Adrenal gland (tissue), 12 donors: ENCODE measurements around the gene GPR157. TPM values are rescaled to one million over a fixed set of nuclear protein-coding genes. Genes with fewer than 3 reads are reported as not detected.

Experiments
- DNase-seq, 7 donors: peaks; one replicate each; pipeline ENCODE4 v3.0.0-alpha.2; 2019 to 2020
- H3K27ac ChIP-seq, 5 donors: fragments of 200-600 bp; sonication (generic) in 4 of 5; 1 replicate in 3 of 5; 2 replicates in 2 of 5; pipeline versions ENCODE4 v1.5.1 to v1.8.0; 2016 to 2020; ENCODE audit warnings: mild to moderate bottlenecking in 1 of 5
- H3K27me3 ChIP-seq: fragments of 200-600 bp; 2 replicates; pipeline ENCODE4 v1.8.0; 2021
- H3K36me3 ChIP-seq, 2 donors: fragments of 200-600 bp; replicated peaks in 1 of 2; 1 replicate in 1 of 2; 2 replicates in 1 of 2; pipeline versions ENCODE4 v1.5.1 to v1.8.0; 2018 to 2022
- H3K4me1 ChIP-seq, 2 donors: fragments of 200-600 bp; replicated peaks in 1 of 2; 1 replicate in 1 of 2; 2 replicates in 1 of 2; pipeline versions ENCODE4 v1.5.1 to v1.8.0; 2018 to 2021
- H3K4me3 ChIP-seq, 4 donors: fragments of 200-600 bp; sonication (generic) in 3 of 4; one replicate each; pipeline ENCODE4 v1.5.1; 2016 to 2018
- H3K9me3 ChIP-seq, 3 donors: fragments of 200-600 bp; sonication (generic) in 1 of 3; replicated peaks in 1 of 3; 1 replicate in 2 of 3; 2 replicates in 1 of 3; pipeline versions ENCODE4 v1.5.1 to v1.8.0; 2016 to 2021
- POLR2A ChIP-seq, 2 donors: fragments of 450-650 bp; IDR thresholded peaks; one replicate each; pipeline ENCODE4 v1.6.1; 2017; ENCODE audit warnings: antibody characterized with exemption in 2 of 2, mild to moderate bottlenecking in 2 of 2, moderate library complexity in 1 of 2
- WGBS, 4 donors: extraction: QIAGEN DNeasy Blood & Tissue Kit in 2 of 4; methylation state at CpG; one replicate each; pipeline versions ENCODE4 v1.1.5 to v1.1.7; 2013 to 2017; 5-methylcytosine and 5-hydroxymethylcytosine counted together
- intact Hi-C, 2 donors: fragments of 100-400 bp; cut with DNase I; formaldehyde crosslinking; loops; one replicate each; pipeline versions ENCODE4 v1.14.1 to v1.15.0; 2022 to 2023
- polyA plus RNA-seq, 3 donors: library from polyadenylated mRNA; stranded (reverse); fragments of 200-250 nt in 2 of 3; fragments of 350-450 nt in 1 of 3; fragmentation: Illumina TruSeq in 1 of 3; extraction: RNeasy Lipid Tissue Mini Kit (QIAGEN cat#74804) in 1 of 3; gene quantifications; one replicate each; pipeline ENCODE4 v1.2.3, GENCODE V29; 2013 to 2014
- total RNA-seq, 9 donors: library from RNA; depleted of rRNA in 4 of 9; stranded (reverse); fragments of >200 nt in 4 of 9; fragments of 120-200 nt in 1 of 9; fragmentation: NEBNext Ultra II Directional in 1 of 9; extraction: Animal tissue kit (Norgen Biotek cat#: 25700) in 1 of 9; gene quantifications; one replicate each; pipeline versions ENCODE4 v1.1.0 to v1.2.4, GENCODE V29; 2013 to 2023
- TF ChIP-seq, protein P1 (sequence below), 6 experiments: fragments of 450-650 bp in 4 of 6; fragments of 200-600 bp in 2 of 6; sonication (generic) in 1 of 6; IDR thresholded peaks; 1 replicate in 5 of 6; 2 replicates in 1 of 6; pipeline versions ENCODE4 v1.5.1 to v1.8.0; 2016 to 2021; ENCODE audit warnings: antibody characterized with exemption in 6 of 6, mild to moderate bottlenecking in 2 of 6, moderate library complexity in 1 of 6
- donor health status: healthy with polysubstance abuse.
- donor health status: Bipolar disorder and iron deficiency.
- donor health status: DM: yes; HTN: yes; CAD: no.
- donor health status: DM: no; HTN: no; CAD: no.
- donor health status: DM: no; HTN: no; CAD: no.
- donor health status: DM: yes; HTN: yes; CAD: no.

GPR157 gene
- total and polyA plus RNA-seq, 12 donors = 2.0 to 16.8 (median 7.5) TPM

DNA sequence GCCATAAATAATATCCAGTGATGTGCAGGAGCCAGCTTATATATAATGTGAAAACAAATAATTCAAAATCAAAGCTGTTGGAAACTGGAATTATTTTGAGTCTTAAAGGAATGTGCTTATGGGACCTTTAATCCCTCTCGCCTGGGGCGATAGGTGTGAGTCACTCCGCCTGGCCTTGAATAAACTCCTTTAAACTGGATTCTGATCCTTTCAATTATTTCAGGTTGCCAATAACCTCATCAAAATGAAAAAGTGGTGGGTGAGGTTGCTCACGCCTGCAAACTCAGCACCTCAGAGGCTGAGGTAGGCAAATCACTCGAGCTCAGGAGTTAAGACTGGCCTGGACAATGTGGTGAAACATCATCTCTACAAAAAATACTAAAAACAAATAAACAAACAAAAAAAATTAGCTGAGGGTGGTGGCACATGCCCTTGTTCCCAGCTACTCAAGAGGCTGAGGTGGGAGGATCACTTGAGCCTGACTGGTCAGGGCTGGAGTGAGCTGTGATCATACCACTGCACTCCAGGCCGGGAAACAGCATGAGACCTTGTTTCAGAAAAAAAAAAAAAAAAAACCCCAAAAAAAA, 48.1 kb downstream of the GPR157 start:
- no peak overlapping the region for H3K27ac ChIP-seq
- intact Hi-C loops = no loop called here
- no peaks in the 10 kb centered on the region for H3K27me3 ChIP-seq
- H3K36me3 ChIP-seq = no peaks in the 10 kb centered on the region
- peaks cover 0 to 4% of the 10 kb centered on the region in 2 donors for H3K4me1 ChIP-seq
- WGBS, 4 donors = 67 to 83% (median 71%) methylated on average over 6 of the region's 6 CpGs
- no peak for DNase-seq
- no peaks in the 10 kb centered on the region for H3K9me3 ChIP-seq
- no peak overlapping the region for H3K4me3 ChIP-seq
- no peak for TF ChIP-seq POLR2A (IDR thresholded peaks at IDR 0.05)
- TF ChIP-seq, protein P1, sequence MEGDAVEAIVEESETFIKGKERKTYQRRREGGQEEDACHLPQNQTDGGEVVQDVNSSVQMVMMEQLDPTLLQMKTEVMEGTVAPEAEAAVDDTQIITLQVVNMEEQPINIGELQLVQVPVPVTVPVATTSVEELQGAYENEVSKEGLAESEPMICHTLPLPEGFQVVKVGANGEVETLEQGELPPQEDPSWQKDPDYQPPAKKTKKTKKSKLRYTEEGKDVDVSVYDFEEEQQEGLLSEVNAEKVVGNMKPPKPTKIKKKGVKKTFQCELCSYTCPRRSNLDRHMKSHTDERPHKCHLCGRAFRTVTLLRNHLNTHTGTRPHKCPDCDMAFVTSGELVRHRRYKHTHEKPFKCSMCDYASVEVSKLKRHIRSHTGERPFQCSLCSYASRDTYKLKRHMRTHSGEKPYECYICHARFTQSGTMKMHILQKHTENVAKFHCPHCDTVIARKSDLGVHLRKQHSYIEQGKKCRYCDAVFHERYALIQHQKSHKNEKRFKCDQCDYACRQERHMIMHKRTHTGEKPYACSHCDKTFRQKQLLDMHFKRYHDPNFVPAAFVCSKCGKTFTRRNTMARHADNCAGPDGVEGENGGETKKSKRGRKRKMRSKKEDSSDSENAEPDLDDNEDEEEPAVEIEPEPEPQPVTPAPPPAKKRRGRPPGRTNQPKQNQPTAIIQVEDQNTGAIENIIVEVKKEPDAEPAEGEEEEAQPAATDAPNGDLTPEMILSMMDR (IDR thresholded peaks at IDR 0.05) = no peak

DNA sequence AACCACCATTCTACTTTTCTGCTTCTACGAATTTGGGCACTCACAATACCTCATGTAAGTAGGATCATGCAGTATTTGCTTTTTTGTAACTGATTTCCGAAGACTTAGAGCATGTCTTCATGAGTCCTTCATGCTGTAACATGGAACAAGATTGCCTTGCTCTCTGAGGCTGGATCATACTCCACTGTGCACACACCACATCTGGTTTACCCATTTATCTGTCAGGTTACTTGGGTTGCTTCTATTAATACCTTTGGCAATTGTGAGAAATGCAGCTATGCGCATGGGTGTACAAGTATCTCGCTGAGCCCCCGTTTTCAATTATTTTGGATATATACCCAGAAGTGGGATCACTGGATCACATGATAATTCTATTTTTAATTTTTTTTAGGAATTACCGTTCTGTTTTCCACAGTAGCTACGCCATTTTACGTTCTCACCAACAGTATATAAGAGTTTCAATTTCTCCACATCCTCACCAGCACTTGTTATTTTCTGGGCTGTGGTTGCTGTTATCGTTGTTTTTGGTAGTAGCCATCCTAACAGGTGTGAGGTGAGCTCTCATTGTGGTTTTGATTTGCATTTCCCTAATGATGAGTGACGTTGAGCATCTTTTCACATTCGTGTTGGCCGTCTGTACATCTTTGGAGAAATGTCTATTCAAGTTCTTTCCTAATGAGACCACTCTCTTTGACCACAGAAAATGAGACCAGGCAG, 48.8 kb downstream of the GPR157 start:
- Histone ChIP-seq H3K4me3 (no peak overlapping the region), H3K4me1 (peaks cover 0 to 4% of the 10 kb centered on the region in 2 donors), H3K9me3 (no peaks in the 10 kb centered on the region), H3K27me3 (no peaks in the 10 kb centered on the region), H3K27ac (no peak overlapping the region), H3K36me3 (no peaks in the 10 kb centered on the region)
- TF ChIP-seq, protein P1 (IDR thresholded peaks at IDR 0.05) = no peak
- TF ChIP-seq POLR2A (IDR thresholded peaks at IDR 0.05) = no peak
- no peak for DNase-seq
- WGBS, 4 donors = 81 to 92% (median 84%) methylated on average over 12 of the region's 12 CpGs
- intact Hi-C loops = no loop called here

DNA sequence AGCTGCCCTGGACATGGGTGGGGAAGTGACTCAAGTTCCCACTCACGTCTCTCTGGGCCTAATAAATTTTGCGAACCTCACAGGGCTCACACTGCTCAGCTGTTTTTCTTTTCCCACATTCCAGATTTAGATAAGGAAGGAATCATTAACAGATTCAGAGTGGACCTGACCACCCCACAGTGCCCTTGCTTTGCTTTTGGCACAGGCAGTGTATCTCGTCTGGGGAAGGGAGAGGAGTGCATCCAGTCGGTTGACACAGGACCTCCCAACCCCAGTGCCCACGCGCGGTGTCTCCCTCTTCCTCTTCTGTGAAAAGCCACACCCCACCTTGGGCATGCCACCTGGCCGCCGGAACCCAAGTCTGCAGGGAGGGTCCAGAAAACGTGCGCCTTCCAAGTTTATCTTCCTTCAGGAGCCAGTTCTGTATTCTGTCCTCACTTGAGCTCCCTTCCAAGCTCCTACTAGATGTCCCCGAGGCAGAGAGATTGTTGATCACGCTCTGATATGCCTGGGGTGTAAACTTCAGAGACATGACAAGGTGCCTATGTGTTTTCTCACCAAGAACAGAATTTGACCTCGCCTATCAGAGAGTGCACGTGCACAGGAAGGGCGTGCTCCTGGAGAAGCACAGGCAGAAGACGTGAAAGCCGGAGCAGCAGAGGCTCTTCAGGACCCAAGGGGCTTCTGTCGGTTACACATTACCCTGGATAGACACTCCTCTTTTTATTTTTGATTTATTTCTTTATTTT, 50.0 kb downstream of the GPR157 start:
- H3K27me3 ChIP-seq = no peaks in the 10 kb centered on the region
- no peak for DNase-seq
- TF ChIP-seq, protein P1 (IDR thresholded peaks at IDR 0.05) = no peak
- TF ChIP-seq POLR2A (IDR thresholded peaks at IDR 0.05) = no peak
- no peaks in the 10 kb centered on the region for H3K36me3 ChIP-seq
- intact Hi-C loops = no loop called here
- no peak overlapping the region for H3K4me3 ChIP-seq
- H3K27ac ChIP-seq = peak overlapping the region in 1 of 5 donors; percentile 63
- 64 to 69% (median 68%) methylated on average over 19 of the region's 19 CpGs for whole genome bisulfite sequencing, 4 donors
- no peaks in the 10 kb centered on the region for H3K9me3 ChIP-seq
- H3K4me1 ChIP-seq = peaks cover 0 to 4% of the 10 kb centered on the region in 2 donors

- H3K27ac ChIP-seq = peak overlapping the region in 1 of 5 donors; percentile 42
- DNase-seq = no peak
- intact Hi-C loops = no loop called here
These were observed 50.7 kb downstream of the GPR157 start for GRCh38 chr1:9078015-9078751.

More at GRCh38 chr1:9078015-9078751, 50.7 kb downstream of the GPR157 start:
- no peaks in the 10 kb centered on the region for H3K9me3 ChIP-seq
- no peak overlapping the region for H3K4me3 ChIP-seq
- TF ChIP-seq, protein P1 (IDR thresholded peaks at IDR 0.05) = no peak
- no peak for TF ChIP-seq POLR2A (IDR thresholded peaks at IDR 0.05)
- H3K4me1 ChIP-seq = peaks cover 0 to 4% of the 10 kb centered on the region in 2 donors
- no peaks in the 10 kb centered on the region for H3K27me3 ChIP-seq
- 62 to 66% (median 64%) methylated on average over 9 of the region's 9 CpGs for WGBS, 4 donors
- no peaks in the 10 kb centered on the region for H3K36me3 ChIP-seq
